Measurements from ENCODE around the gene ABCC11.

The ABCC11 gene

DNA sequence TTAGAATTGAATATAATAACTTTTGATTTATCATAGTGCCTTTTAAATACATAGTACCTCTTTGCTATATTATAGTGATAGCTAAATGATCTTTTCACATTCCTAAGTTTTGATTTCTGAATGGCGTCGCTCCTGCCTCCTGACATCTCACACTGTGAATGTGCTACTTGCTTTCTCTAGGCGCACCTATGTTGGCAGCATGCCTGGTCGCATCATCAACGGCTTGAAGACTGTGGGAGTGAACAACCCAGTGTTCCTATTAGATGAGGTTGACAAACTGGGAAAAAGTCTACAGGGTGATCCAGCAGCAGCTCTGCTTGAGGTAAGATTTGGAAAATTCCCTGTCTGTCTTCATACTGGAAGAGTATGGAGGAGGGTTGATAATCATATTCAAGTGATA, 29.8 kb upstream of the ABCC11 start:
- no peaks in the 10 kb centered on the region for H3K9me3 ChIP-seq (ENCODE audit: insufficient read depth, low read depth, low read length)
- H3K36me3 ChIP-seq (ENCODE audit: insufficient read depth, low read depth, low read length), result 0 out of 2 replicates have a peak, but pooled peaks cover 3% of the 10 kb centered on the region
- H3K27me3 ChIP-seq (ENCODE audit: insufficient read depth, low read length), result no peaks in the 10 kb centered on the region
- H3K4me1 ChIP-seq (ENCODE audit: insufficient read depth, low read length), result peaks cover 13% of the 10 kb centered on the region
- H3K4me3 ChIP-seq (ENCODE audit: low read length), result no peak overlapping the region
- H3K27ac ChIP-seq (ENCODE audit: low read length), result no peak overlapping the region
- H3K9ac ChIP-seq (ENCODE audit: low read depth, low read length), result no peak overlapping the region

DNA sequence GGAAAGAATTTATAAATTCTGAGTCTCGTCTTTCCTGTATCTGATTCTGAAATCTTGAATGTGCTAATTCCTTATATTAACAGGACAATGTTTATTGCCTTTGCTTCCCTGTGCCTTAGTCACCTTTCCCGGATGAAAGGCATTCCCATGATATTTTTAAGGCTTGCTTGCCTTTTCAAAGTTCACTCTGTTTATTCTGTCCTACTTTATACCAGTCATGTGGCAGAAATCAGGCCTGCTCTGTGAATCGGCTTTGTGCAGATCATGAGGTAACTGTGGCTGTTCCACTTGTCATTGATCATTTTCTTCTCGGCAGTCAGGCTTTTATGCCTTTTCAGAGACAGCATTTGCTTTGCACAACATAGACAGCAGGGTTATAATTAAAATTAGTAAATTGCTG, 28.8 kb upstream of the ABCC11 start:
- H3K9ac ChIP-seq (ENCODE audit: low read depth, low read length), result no peak overlapping the region
- peaks cover 13% of the 10 kb centered on the region for H3K4me1 ChIP-seq (ENCODE audit: insufficient read depth, low read length)
- no peak overlapping the region for H3K4me3 ChIP-seq (ENCODE audit: low read length)
- no peaks in the 10 kb centered on the region for H3K9me3 ChIP-seq (ENCODE audit: insufficient read depth, low read depth, low read length)
- H3K27ac ChIP-seq (ENCODE audit: low read length), result no peak overlapping the region
- H3K36me3 ChIP-seq (ENCODE audit: insufficient read depth, low read depth, low read length), result peaks cover 6% of the 10 kb centered on the region; the same call in 1 of the 2 replicates
- H3K27me3 ChIP-seq (ENCODE audit: insufficient read depth, low read length), result no peaks in the 10 kb centered on the region

DNA sequence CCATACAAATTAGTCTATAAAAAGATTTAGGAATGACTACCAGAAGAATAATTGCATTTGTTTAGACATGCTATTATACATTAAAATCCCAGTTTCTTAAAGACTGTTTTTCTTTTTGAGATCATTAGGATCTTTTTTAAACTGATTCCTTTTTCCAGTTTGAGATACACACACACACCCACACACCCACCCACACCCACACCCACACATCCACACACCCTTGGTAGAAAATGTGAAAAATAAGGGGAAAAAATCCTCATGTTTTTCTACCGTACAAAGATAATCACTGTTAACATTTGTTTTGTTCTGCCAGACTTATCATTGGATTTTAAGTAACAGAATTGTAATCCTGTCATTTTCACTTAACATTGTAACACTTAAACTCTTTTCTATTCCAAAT, 27.1 kb upstream of the ABCC11 start:
- H3K4me3 ChIP-seq (ENCODE audit: low read length), result no peak overlapping the region
- no peak overlapping the region for H3K9ac ChIP-seq (ENCODE audit: low read depth, low read length)
- H3K27me3 ChIP-seq (ENCODE audit: insufficient read depth, low read length), result no peaks in the 10 kb centered on the region
- peaks cover 11% of the 10 kb centered on the region for H3K4me1 ChIP-seq (ENCODE audit: insufficient read depth, low read length)
- H3K27ac ChIP-seq (ENCODE audit: low read length), result no peak overlapping the region
- peaks cover 19% of the 10 kb centered on the region for H3K36me3 ChIP-seq (ENCODE audit: insufficient read depth, low read depth, low read length)
- H3K9me3 ChIP-seq (ENCODE audit: insufficient read depth, low read depth, low read length), result no peaks in the 10 kb centered on the region

DNA sequence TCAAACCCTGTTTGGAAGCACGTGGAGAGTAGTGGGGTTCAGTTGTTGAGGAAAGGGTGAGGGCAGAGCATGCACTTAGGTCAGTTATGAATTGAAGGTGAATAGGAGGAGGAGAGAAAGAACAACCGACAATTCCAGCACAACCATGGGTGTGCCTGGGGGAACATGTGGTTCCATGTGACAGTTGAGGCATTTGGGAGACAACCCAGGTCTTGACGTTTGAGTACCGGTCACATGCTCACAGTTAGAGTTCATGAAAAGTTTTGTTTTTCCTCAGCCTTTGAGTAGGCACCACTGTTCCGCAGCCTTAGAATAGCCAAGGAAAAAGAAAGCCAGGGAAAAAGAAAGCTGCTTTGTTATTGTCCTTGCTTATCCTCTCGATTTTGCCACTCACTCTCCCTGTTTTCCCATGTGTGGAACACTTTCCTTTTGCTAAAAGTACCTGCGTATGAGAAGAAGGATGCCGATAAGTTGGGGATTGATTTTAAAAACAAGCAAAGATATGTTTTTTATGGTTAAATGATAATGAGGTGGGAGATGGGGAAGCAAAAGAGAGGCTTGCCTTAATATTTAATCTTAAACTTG, 25.6 kb upstream of the ABCC11 start:
- Histone ChIP-seq H3K4me3 (ENCODE audit: low read length) (no peak overlapping the region), H3K27ac (ENCODE audit: low read length) (no peak overlapping the region), H3K36me3 (ENCODE audit: insufficient read depth, low read depth, low read length) (peaks cover 21% of the 10 kb centered on the region), H3K9ac (ENCODE audit: low read depth, low read length) (no peak overlapping the region), H3K27me3 (ENCODE audit: insufficient read depth, low read length) (no peaks in the 10 kb centered on the region), H3K9me3 (ENCODE audit: insufficient read depth, low read depth, low read length) (no peaks in the 10 kb centered on the region), H3K4me1 (ENCODE audit: insufficient read depth, low read length) (peaks cover 9% of the 10 kb centered on the region)

DNA sequence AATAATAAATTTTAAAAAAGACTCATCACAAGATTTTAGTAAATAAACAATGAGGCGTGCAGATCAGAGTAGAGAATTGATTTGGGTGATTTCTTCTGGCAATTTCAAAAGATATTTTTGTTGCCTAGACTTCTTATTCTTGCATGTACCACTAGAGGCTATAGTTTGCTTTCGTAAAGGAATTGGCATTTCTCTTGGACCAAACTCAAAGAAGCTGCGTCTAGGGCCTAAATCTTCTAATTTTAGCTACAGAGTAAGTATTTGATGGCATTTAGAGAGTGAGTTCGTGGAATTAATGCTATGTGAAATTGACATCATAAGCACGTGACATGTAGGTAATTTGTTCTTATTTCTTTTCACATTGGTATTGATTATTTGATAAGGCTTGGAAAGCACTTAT, 24.4 kb upstream of the ABCC11 start:
- H3K4me1 ChIP-seq (ENCODE audit: insufficient read depth, low read length), result peaks cover 9% of the 10 kb centered on the region
- no peak overlapping the region for H3K27ac ChIP-seq (ENCODE audit: low read length)
- no peaks in the 10 kb centered on the region for H3K9me3 ChIP-seq (ENCODE audit: insufficient read depth, low read depth, low read length)
- peaks cover 21% of the 10 kb centered on the region for H3K36me3 ChIP-seq (ENCODE audit: insufficient read depth, low read depth, low read length)
- no peaks in the 10 kb centered on the region for H3K27me3 ChIP-seq (ENCODE audit: insufficient read depth, low read length)
- no peak overlapping the region for H3K4me3 ChIP-seq (ENCODE audit: low read length)
- H3K9ac ChIP-seq (ENCODE audit: low read depth, low read length), result no peak overlapping the region

DNA sequence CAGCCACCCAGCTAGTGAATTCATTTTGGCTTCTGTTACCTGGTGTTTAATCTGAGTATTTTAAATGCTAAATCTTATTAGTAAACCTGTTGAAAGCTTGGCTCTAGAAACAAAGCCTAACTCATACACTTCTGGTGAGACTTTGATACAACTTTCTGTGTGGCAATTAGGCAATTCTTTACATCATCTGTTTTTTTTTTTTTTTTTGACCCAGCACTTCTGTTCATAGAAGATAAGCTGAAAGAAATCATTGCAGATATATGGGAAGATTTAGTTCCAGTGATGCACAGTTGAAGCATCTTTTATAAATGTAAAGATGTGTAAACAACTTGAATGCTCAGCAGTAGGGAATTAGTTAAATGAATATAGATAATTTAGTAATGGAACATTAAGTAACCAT, 21.7 kb upstream of the ABCC11 start:
- Histone ChIP-seq H3K9me3 (ENCODE audit: insufficient read depth, low read depth, low read length) (no peaks in the 10 kb centered on the region), H3K27me3 (ENCODE audit: insufficient read depth, low read length) (no peaks in the 10 kb centered on the region), H3K4me1 (ENCODE audit: insufficient read depth, low read length) (no peaks in the 10 kb centered on the region), H3K27ac (ENCODE audit: low read length) (no peak overlapping the region), H3K4me3 (ENCODE audit: low read length) (no peak overlapping the region), H3K9ac (ENCODE audit: low read depth, low read length) (no peak overlapping the region), H3K36me3 (ENCODE audit: insufficient read depth, low read depth, low read length) (peaks cover 21% of the 10 kb centered on the region)

DNA sequence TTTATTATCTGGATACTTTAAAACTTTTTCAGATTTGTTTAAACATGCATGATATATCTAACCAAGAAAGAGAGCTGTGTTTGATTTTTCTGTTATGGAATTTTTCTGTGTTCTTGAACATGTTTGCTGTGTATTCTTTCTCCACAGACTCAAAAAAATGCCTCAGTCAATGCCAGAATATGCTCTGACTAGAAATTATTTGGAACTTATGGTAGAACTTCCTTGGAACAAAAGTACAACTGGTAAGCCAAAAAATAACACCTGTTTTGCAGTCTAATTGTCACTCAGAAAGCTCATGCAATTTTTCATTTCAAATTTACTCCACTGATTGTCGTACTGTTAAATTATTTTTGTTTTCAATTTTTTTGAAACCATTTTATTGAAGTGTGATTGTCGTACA, 15.3 kb upstream of the ABCC11 start:
- no peak overlapping the region for H3K27ac ChIP-seq (ENCODE audit: low read length)
- no peak overlapping the region for H3K4me3 ChIP-seq (ENCODE audit: low read length)
- peaks cover 55% of the 10 kb centered on the region for H3K36me3 ChIP-seq (ENCODE audit: insufficient read depth, low read depth, low read length)
- H3K27me3 ChIP-seq (ENCODE audit: insufficient read depth, low read length), result no peaks in the 10 kb centered on the region
- no peaks in the 10 kb centered on the region for H3K9me3 ChIP-seq (ENCODE audit: insufficient read depth, low read depth, low read length)
- H3K9ac ChIP-seq (ENCODE audit: low read depth, low read length), result no peak overlapping the region
- no peaks in the 10 kb centered on the region for H3K4me1 ChIP-seq (ENCODE audit: insufficient read depth, low read length)

DNA sequence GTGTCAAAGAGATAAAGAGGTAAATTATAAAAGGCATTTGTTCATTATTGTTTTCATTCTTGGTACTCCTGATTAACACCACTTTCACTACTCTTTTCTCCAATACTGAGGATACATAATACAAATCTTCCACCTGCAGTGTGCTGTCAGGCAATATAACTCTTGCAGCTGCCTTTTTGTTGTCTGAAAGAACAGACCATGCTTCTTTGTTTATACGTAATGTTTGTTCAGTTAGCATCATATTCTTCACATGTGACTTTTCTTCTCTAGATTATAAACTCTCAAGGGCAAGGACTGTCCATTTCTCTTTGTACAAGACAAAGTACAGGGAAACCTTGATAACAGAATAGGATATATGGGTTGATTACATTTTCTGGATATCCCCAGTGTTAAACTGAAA, 14.2 kb upstream of the ABCC11 start:
- Histone ChIP-seq H3K4me1 (ENCODE audit: insufficient read depth, low read length) (no peaks in the 10 kb centered on the region), H3K36me3 (ENCODE audit: insufficient read depth, low read depth, low read length) (peaks cover 55% of the 10 kb centered on the region), H3K27me3 (ENCODE audit: insufficient read depth, low read length) (no peaks in the 10 kb centered on the region), H3K4me3 (ENCODE audit: low read length) (no peak overlapping the region), H3K27ac (ENCODE audit: low read length) (no peak overlapping the region), H3K9me3 (ENCODE audit: insufficient read depth, low read depth, low read length) (no peaks in the 10 kb centered on the region), H3K9ac (ENCODE audit: low read depth, low read length) (no peak overlapping the region)

DNA sequence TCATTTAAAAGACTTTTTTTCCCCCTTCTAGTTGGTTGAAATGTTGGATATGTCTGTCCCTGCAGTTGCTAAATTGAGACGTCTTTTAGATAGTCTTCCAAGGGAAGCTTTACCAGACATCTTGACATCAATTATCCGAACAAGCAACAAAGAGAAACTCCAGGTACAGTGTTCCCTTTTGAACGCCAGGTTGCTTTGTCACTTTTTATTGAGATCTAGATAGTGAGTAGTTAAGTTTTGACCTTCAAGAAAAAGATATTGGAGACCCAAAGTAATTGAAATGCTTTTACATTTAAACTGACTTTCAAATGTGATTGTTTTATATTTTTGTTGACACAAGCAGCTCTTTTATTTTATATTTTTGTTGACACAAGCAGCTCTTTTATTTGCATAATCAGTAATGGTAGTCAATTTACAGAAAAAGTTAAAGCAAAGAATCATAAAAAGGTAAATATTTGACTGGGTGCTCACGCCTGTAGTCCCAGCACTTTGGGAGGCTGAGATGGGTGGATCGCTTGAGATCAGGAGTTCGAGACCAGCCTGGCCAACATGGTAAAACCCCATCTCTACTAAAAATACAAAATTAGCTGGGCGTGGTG, 9.3 kb upstream of the ABCC11 start:
- Histone ChIP-seq H3K36me3 (ENCODE audit: insufficient read depth, low read depth, low read length) (peaks cover 47% of the 10 kb centered on the region), H3K4me1 (ENCODE audit: insufficient read depth, low read length) (no peaks in the 10 kb centered on the region)

DNA sequence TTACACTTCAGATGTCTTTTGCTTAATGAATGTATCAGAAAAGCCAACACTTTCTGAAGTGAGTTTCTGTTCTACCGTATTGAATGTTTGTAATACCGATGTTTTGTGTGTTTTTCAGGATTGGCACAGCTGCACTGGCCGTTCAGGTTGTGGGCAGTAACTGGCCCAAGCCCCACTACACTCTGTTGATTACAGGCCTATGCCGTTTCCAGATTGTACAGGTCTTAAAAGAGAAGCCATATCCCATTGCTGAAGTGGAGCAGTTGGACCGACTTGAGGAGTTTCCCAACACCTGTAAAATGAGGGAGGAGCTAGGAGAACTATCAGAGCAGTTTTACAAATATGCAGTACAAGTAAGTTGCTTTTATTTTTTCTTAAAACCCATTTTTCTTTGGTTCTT, 4.7 kb upstream of the ABCC11 start:
- H3K36me3 ChIP-seq (ENCODE audit: insufficient read depth, low read depth, low read length), result peaks cover 16% of the 10 kb centered on the region; the same call in 1 of the 2 replicates
- H3K9ac ChIP-seq (ENCODE audit: low read depth, low read length), result no peak overlapping the region
- no peak overlapping the region for H3K27ac ChIP-seq (ENCODE audit: low read length)
- H3K4me3 ChIP-seq (ENCODE audit: low read length), result no peak overlapping the region
- no peaks in the 10 kb centered on the region for H3K4me1 ChIP-seq (ENCODE audit: insufficient read depth, low read length)
- H3K9me3 ChIP-seq (ENCODE audit: insufficient read depth, low read depth, low read length), result no peaks in the 10 kb centered on the region
- no peaks in the 10 kb centered on the region for H3K27me3 ChIP-seq (ENCODE audit: insufficient read depth, low read length)

More for the DNA sequence above, 9.3 kb upstream of the ABCC11 start:
- Histone ChIP-seq H3K9me3 (ENCODE audit: insufficient read depth, low read depth, low read length) (no peaks in the 10 kb centered on the region), H3K27ac (ENCODE audit: low read length) (no peak overlapping the region), H3K9ac (ENCODE audit: low read depth, low read length) (no peak overlapping the region), H3K4me3 (ENCODE audit: low read length) (no peak overlapping the region), H3K27me3 (ENCODE audit: insufficient read depth, low read length) (no peaks in the 10 kb centered on the region)

DNA sequence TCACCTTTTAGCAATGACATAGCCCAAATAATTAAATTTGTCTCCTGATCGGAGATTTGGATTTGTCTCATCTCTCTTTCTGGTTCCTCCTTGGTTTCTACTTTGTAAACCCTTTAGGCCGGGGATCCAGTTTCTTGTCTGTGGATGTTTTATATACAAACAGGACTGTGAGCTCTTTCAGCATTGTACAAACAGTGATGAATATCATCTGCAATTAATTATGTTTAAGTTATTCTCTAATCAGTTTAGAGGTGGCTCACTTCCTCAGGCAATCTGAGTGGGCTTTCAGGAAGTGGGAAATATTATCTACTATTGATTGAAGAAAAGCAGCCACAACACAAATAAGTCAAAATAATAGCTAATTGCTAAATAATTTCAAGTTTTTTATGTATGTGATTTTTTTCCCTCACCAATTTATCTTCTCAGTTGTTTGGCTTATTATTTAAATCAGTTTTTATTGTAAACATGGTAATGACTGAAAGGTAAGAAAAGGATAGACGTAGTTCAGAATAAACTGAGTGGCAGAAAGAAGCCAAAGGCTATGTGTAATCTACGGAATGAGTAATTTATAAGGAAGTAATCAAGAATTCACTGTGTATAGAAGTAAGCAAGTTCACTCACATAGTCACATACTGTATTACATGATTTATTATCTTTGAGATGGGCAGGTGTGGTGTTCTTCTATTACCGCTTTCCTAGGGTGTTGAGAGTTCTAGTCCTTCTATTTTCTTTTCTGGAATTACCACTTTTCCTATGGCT, 3.4 kb upstream of the ABCC11 start:
- Histone ChIP-seq H3K4me3 (ENCODE audit: low read length) (no peak overlapping the region), H3K9me3 (ENCODE audit: insufficient read depth, low read depth, low read length) (no peaks in the 10 kb centered on the region), H3K27me3 (ENCODE audit: insufficient read depth, low read length) (no peaks in the 10 kb centered on the region), H3K36me3 (ENCODE audit: insufficient read depth, low read depth, low read length) (peaks cover 16% of the 10 kb centered on the region; the same call in 1 of the 2 replicates), H3K27ac (ENCODE audit: low read length) (no peak overlapping the region), H3K9ac (ENCODE audit: low read depth, low read length) (no peak overlapping the region), H3K4me1 (ENCODE audit: insufficient read depth, low read length) (no peaks in the 10 kb centered on the region)

DNA sequence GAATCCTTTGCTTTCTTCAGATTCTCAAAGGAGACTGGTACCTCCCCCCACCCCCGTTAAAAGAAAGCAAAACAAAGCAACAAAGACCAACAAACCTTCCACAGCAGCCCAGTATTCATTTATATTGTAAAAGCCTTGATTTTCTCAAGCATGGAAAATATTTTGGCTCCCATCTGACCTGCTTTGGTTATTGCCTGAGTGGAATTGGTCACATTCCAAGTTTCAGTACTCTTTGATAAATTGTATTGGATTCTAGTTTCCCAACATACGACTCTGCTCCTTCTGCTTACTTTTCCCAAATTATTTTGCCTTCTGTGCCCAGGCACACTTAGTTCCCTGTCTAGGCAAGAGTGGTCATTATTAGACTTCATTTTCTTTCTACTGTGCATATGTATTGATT, 1.3 kb downstream of the ABCC11 start:
- no peak overlapping the region for H3K4me3 ChIP-seq (ENCODE audit: low read length)
- no peaks in the 10 kb centered on the region for H3K9me3 ChIP-seq (ENCODE audit: insufficient read depth, low read depth, low read length)
- H3K27me3 ChIP-seq (ENCODE audit: insufficient read depth, low read length), result no peaks in the 10 kb centered on the region
- no peaks in the 10 kb centered on the region for H3K36me3 ChIP-seq (ENCODE audit: insufficient read depth, low read depth, low read length)
- H3K4me1 ChIP-seq (ENCODE audit: insufficient read depth, low read length), result peaks cover 6% of the 10 kb centered on the region; the same call in 1 of the 2 replicates
- H3K27ac ChIP-seq (ENCODE audit: low read length), result no peak overlapping the region
- no peak overlapping the region for H3K9ac ChIP-seq (ENCODE audit: low read depth, low read length)
